NCI-H2081 treated with DMSO at 0.1 percent for 48 hours (cell line): ENCODE data around the gene ZNF74.
"Not testable (repeated sequence)": the region's sequence is repeated elsewhere in the genome, so short reads cannot be mapped to it uniquely, and the experiment has no call there.

Source experiments
- DNase-seq: peaks from one replicate; lab custom pipeline; 2025; lab: John Stamatoyannopoulos, UW

ZNF74 gene

DNA sequence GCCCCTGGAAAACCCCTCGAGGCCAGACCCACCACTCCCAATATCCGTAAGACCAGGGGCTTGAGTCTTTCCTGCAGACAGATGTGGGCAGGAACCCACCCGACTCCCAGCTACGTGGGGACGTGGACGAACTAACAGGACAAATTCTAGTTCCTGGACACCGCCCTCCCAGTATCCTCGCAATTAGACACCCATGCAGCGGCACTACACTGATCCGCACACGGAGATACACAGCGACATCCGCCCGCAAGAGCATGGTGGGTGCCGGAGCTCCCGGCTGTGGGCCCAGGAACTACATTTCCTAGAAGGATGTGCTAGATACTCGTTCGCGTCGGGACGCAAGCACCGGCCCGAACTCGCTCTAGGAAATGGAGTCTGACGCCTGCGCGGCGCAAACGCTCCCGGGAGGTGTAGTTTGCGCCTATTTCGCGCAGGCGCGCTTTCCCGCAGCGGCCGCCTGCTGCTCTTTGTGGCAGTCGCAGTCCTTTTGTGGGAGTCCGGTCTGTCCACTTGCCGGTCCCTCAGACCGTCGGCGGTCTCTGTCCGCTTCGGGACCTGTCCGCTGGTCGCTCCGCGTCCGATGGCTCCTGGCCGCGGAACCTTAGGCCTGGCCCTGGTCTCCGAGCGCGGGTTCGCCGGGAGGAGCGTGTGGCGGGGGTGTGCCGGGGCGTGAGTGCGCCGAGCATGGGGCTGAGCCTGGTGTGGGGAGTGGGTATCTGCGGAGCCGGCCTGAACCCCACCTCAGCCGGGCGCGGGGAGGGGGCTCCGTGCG is at the start of gene ZNF74:
TSS of gene ZNF74 (plus strand) at position 447 of the 772 bp plus-strand sequence. CDS start 478 bp downstream, outside the sequence.
- DNase-seq, result peak; percentile 60

DNA sequence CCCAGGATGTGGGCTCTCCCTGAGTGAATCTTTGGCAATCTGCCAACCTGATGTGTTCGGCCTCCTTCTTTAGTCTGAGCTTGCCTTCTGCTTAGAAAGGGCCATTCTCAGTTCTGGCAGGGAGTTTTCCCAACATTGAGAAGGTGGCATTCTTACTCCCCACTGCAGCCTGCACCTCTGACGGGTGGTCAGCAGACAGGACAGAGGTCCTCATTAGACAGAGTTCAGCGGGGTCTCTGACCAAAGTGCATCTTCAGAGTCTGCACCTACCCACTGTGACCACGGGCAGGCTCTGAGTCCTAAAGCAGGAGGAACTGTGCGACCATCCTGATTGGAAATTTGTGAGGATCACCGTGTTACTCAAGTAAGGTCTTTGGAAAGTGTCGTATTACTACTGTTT is 47.4 kb upstream of the ZNF74 start:
- DNase-seq, result not testable (repeated sequence)

DNA sequence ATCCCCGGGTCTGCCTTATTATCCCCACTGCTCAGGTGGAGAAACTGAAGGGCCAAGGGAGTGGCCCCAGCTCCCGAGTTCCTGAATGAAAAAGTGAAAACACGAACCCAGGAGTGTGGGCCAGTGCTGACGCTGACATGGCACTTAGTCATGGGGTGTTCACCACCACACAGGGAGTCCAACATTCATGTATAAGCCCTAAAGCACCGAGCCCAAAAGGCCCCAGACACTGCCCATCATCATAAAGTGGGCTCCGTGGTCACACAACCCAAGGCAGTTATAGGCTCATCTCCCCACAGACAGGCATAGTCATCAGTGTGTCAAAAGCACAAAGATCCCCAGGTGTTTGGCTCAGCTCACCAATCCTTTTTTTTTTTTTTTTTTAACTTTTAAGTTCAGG is 41.4 kb upstream of the ZNF74 start:
- not testable (repeated sequence) for DNase-seq

DNA sequence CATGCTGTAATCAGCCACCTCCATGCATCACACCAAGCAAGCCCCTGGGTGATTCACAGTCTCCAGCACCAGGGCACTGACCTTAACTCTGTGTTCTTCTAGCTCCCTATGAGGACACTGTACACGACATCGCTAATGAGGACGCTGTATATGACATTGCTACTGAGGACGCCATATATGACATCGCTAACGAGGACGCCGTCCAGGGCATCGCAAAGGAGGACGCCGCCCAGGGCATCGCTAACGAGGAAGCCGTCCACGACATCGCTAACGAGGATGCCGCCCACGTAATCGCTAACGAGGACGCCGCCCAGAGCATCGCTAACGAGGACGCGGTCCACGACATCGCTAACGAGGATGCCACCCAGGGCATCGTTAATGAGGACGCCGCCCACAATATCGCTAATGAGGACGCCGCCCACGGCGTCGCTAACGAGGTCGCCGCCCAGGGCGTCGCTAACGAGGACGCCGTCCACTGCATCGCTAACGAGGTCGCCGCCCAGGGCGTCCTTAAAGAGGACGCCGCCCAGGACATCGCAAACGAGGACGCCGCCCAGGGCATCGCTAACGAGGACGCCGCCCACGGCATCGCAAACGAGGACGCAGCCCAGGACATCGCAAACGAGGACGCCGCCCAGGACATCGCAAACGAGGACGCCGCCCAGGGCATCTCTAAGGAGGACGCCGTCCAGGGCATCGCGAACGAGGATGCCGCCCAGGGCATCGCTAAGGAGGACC is 39.5 kb upstream of the ZNF74 start:
- no peak for DNase-seq

DNA sequence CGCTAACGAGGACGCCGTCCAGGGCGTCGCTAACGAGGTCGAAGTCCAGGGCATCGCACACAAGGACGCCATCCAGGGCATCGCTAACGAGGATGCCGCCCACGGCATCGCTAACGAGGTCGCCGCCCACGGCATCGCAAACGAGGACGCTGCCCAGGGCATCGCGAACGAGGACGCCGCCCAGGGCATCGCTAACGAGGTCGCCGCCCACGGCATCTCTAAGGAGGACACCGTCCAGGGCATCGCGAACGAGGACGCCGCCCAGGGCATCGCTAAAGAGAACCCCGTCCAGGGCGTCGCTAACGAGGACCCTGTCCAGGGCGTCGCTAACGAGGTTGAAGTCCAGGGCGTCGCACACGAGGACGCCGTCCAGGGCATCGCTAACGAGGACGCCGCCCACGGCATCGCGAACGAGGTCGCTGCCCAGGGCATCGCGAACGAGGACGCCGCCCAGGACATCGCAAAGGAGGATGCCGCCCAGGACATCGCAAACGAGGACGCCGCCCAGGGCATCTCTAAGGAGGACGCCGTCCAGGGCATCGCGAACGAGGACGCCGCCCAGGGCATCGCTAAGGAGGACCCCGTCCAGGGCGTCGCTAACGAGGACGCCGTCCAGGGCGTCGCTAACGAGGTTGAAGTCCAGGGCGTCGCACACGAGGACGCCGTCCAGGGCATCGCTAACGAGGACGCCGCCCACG is 37.9 kb upstream of the ZNF74 start:
- DNase-seq, result not testable (repeated sequence)

DNA sequence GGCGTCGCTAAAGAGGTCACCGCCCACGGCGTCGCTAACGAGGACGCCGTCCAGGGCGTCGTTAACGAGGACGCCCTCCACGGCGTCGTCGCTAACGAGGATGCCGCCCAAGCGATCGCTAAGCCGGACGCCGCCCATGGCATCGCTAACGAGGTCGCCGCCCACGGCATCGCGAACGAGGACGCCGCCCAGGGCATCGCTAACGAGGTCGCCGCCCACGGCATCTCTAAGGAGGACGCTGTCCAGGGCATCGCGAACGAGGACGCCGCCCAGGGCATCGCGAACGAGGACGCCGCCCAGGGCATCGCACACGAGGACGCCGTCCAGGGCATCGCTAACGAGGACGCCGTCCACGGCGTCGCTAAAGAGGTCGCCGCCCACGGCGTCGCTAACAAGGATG is 37.0 kb upstream of the ZNF74 start:
- DNase-seq, result not testable (repeated sequence)

DNA sequence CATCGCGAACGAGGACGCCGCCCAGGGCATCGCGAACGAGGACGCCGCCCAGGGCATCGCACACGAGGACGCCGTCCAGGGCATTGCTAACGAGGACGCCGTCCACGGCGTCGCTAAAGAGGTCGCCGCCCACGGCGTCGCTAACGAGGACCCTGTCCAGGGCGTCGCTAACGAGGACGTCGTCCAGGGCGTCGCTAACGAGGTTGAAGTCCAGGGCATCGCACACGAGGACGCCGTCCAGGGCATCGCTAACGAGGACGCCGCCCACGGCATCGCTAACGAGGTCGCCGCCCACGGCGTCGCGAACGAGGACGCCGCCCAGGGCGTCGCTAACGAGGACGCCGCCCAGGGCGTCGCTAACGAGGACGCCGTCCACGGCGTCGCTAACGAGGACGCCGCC is 36.0 kb upstream of the ZNF74 start:
- DNase-seq, result not testable (repeated sequence)

DNA sequence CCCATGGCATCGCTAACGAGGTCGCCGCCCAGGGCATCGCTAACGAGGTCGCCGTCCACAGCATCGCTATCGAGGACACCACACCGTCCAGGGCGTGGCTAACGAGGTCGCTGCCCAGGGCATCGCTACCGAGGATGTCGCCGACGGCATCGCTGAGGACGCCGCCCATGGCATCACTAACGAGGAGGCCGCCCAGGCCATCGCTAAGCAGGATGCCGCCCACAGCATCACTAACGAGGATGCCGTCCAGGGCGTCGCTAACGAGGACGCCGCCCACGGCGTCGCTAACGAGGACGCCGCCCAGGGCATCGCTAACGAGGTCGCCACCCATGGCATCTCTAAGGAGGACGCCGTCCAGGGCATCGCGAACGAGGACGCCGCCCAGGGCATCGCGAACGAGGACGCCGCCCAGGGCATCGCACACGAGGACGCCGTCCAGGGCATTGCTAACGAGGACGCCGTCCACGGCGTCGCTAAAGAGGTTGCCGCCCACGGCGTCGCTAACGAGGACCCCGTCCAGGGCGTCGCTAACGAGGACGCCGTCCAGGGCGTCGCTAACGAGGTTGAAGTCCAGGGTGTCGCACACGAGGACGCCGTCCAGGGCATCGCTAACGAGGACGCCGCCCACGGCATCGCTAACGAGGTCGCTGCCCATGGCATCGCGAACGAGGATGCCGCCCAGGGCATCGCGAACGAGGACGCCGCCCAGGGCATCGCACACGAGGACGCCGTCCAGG is 35.3 kb upstream of the ZNF74 start:
- not testable (repeated sequence) for DNase-seq

DNA sequence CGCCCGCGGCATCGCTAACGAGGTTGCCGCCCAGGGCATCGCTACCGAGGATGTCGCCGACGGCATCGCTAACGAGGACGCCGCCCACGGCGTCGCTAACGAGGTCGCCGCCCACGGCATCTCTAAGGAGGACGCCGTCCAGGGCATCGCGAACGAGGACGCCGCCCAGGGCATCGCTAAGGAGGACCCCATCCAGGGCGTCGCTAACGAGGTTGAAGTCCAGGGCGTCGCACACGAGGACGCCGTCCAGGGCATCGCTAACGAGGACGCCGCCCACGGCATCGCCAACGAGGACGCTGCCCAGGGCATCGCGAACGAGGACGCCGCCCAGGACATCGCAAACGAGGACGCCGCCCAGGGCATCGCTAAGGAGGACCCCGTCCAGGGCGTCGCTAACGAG is 33.7 kb upstream of the ZNF74 start:
- DNase-seq, result not testable (repeated sequence)

DNA sequence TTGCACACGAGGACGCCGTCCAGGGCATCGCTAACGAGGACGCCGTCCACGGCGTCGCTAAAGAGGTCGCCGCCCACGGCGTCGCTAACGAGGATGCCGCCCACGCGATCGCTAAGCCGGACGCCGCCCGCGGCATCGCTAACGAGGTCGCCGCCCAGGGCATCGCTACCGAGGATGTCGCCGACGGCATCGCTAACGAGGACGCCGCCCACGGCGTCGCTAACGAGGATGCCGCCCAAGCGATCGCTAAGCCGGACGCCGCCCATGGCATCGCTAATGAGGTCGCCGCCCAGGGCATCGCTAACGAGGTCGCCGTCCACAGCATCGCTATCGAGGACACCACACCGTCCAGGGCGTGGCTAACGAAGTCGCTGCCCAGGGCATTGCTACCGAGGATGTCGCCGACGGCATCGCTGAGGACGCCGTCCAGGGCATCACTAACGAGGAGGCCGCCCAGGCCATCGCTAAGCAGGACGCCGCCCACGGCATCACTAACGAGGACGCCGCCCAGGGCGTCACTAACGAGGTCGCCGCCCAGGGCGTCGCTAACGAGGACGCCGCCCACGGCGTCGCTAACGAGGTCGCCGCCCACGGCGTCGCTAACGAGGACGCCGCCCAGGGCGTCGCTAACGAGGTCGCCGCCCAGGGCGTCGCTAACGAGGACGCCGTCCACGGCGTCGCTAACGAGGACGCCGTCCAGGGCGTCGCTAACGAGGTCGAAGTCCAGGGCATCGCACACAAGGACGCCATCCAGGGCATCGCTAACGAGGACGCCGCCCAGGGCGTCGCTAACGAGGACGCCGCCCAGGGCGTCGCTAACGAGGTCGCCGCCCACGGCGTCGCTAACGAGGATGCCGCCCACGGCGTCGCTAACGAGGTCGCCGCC is 32.8 kb upstream of the ZNF74 start:
- not testable (repeated sequence) for DNase-seq

DNA sequence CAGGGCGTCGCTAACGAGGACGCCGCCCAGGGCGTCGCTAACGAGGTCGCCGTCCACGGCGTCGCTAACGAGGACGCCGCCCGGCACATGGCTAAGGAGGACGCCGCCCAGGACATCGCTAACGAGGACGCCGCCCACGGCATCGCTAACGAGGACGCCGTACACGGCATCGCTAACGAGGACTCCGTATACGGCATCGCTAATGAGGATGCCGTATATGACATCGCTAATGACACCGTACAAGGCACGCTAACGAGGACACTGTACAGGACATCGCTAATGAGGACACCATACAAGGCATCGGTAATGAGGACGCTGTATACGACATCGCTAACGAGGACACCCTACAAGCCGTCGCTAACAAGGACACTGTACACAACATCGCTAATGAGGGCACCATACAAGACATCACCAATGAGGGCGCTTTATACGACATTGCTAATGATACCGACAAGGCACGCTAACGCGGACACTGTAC is 32.2 kb upstream of the ZNF74 start:
- not testable (repeated sequence) for DNase-seq

DNA sequence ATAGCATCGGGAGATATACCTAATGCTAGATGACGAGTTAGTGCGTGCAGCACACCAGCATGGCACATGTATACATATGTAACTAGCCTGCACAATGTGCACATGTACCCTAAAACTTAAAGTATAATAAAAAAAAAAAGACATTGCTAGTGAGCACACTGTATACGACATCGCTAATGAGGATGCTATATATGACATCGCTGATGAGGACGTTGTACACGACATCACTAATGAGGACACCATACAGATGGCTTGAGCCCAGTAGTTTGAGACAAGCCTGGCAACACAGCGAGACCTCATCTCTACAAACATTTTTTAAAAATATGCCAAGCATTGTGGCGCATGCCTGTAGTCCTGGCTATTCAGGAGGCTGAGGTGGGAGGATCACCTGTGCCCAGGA is 31.5 kb upstream of the ZNF74 start:
- not testable (repeated sequence) for DNase-seq

DNA sequence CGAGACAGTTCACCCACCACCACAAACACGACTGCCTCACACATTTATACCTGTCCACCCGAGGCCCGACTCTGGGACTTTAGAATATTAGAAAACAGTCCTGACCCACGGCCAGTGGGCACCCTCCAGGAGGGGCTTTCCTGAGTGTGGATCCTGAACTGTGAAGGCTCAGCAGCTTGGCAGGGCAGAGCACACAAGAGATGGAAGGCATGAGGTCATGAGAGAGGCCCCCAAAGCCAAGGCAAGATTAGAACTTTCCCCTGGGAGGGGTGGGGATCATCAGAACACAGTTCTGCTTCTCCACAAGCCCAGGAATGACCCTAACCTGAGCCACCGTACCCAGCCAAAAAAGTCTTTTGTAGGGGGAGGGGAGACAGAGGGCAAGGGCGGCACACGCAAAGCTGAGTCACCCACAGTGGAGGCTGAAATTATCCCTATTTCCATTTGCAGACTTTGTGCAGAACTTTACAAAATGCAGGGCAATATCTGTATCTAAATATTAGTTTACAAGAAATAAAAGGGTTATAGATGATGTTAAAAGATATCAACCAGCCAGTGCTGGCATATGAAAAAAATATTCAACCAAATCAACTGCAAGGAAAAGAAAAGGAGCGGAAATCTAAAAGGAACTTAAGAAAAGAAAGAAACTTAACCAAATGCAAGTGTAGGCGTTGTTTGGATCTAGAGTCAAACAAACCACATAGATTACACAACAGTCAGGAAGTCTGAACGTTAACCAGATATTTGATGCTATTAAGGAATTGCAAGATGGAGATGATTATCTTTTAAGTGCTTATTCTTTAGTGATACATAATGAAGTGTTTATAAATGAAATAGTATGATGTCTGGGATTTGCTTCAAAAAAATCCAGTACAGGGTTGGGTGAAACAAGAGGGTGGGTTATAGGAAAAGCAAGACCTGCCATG is 29.4 kb upstream of the ZNF74 start:
- DNase-seq, result not testable (repeated sequence)

DNA sequence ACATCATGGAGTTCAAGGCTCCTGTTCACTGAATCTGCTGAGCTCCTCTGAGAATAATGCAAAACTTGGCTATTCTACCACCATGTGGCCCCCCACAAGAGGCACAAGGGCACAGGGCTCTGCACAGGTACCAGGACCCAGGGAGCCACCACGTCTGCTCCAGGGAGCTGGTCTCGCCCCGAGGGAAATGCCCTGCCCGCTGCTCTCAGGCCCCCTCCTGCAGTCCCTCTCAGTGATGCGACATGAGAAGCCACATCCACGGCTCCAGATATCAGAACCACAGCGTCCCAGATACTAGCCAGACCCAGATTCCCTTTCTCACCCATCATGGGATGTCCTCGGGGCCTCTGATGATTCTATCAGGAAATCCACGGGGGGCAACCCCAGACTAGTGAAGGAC is 27.1 kb upstream of the ZNF74 start:
- DNase-seq, result not testable (repeated sequence)

DNA sequence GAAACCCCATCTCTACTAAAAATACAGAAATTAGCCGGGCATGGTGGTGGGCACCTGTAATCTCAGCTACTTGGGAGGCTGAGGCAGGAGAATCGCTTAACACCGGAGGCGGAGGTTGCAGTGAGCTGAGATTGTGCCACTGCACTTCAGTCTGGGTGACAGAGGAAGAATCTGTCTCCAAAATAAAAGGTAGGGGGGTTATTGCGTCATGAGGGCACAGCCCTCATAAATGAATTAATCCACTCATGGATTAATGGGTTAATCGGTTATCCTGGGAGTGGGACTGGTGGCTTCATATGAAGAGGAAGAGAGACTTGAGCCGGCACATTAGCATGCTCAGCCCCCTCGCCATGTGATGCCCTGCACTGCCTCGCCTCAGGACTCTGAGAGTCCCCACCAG is 25.1 kb upstream of the ZNF74 start:
- DNase-seq, result not testable (repeated sequence)

DNA sequence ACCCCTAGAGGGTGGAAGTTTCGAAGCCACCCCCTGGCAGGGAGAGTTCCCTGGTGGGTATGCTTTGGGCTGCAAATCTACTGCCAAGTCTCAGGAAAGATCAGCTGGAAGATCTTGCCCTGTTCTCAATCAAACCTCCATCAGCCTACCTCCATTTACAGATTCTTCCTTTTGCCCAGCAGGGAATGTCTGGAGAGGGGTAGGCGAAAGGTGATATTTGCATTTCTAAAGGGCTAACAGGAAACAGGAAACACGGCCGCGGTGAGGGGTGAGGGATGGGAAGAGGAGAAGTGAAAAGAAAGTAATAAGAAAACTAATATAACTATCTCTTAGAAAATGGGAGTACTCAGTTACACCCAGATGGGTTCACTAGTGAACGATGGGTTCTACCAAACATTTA is 22.3 kb upstream of the ZNF74 start:
- DNase-seq, result not testable (repeated sequence)

DNA sequence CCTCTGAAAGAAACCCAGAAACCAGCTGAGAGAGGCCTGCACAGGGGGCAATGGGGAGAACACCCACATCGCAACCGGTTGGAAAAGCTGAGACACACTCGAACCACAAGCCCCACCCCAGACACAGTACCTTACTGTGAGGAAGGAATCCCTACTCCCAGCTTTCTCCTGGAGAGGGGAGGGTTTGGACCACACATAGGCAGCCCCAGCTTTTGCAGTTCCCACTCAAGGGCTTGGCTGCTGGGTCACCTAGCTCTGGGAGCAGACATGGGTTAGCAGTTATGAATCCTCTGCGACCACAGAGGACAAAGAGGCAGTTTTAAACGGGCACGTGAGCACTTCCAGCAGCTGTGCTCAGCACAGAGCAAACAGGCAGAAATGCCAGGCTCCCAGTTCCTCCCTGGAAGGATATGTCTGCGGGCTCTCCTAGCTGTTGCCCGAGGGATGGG is 21.5 kb upstream of the ZNF74 start:
- peak; percentile 46 for DNase-seq

DNA sequence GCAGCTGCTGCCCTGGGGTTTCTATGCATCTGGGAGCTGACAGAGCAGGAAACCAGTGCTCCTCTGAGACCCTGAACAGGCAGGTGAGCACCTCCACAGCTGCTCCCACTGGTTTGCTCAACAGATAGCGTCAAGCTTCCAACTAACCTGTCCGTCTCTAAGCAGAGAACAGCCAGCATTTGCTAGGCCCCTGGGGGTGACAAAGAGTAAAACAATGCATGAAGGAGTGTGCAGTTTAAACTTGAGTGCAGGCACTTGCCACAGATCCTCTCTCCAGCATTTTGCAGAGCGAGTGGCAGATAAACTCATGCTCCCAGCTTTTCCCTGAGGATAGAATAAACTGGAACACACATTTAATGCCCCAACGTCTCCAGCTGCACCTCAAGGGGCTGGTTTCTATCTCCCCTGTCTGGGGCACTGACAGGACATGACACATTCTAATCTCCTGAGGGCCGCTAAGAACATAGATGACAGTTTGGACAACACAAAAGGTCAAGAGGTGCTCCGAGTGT is 20.7 kb upstream of the ZNF74 start:
- DNase-seq, result not testable (repeated sequence)

DNA sequence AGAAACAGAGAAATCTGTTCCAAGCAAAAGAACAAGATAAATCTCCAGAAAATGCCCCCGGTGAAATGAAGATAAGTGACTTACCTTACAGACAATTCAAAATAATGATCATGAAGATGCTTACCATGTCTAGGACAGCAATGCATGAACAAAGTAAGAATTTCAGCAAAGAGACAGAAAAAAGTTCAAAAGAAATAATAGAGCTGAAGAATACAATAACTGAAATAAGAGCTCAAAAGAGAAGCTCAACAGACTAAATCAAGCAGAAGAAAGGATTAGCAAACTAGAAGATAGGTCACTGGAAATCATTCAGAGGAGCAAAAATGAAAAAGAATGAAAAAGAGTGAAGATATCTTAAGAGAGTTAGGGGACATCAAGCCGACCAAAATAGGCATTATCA is 19.8 kb upstream of the ZNF74 start:
- DNase-seq, result not testable (repeated sequence)
